HG03439 (cell line): Measurements from ENCODE around the gene MLLT3.
"Not testable (repeated sequence)": the region's sequence is repeated elsewhere in the genome, so short reads cannot be mapped to it uniquely, and the experiment has no call there.

Experiments
- ATAC-seq: cut with Tn5 transposase; IDR thresholded peaks from one replicate; pipeline ENCODE4 v1.9.1; 2021; ENCODE audit warnings: mild to moderate bottlenecking, moderate library complexity; ENCODE audit not compliant: unreplicated experiment

MLLT3 gene

DNA sequence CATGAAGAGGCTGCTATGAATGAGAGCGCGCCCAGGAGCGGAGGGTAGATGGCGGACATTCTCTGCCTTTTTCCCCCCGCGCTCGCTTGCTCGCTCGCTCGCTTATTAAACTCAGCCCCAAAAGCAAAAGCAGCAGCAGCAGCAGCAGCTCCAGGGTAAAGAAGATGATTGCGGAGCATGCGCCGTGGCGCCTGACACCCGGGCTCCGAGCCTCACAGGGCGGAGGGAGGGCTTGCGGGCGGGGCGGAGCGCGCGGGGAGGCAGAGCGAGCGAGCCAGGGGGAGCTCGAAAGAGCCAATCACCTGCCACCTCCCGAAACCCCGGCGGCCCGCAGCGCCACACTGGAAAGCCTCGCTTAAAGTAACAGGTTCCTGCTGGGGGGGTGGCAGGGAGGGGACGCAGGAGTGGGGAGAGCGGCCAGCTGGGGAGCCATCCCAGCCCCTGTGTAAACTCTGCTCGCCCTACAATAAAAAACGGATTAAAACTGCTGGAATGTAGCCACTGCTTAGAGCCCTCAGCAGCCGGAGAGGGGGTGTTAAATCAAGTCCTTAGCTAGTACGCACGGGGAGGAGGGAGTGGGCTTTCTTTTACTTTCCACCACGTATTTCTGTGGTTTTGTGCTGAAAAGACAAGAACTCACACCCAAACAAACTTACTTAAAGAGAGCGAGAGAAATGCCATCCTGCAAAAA is at the start of gene MLLT3:
TSS of gene MLLT3 (minus strand) at position 170 of the 691 bp plus-strand sequence.
- ATAC-seq, result peak; percentile 81

DNA sequence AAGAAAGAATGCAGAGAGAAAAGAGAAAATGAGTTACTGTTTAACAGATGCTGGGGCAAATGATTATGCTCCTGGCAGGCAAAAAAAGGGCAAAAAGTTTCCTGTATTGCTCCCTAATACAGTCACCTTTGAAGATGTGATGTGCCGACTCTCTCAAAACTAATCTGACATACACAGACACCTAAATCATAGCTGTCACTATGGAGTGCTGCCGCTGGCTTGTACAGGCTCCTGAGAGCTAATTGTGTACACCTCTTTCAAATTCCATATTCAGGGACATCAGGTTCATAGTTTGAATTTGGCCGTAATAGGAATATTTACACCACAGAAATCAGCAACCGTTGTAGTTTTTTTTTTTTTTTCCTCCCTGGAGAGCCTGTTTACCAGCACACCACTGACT is 49.3 kb upstream of the MLLT3 start:
- ATAC-seq, result no peak

DNA sequence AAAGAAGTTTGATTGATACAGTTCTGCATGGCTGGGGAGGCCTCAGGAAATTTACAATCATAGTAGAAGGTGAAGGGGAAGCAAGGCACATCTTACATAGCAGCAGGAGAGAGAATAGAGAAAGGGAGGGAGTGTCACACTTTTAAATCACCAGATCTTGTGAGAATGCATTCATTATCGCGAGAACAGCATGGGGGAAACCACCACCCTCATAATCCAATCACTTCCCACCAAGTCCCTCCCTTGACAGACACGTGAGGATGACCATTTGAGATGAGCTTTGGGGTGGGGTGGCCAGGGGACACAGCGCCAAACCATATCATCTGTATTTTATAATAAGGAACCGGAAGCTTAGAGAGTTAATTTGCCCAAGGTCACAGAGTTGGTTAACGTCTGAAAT is 48.1 kb upstream of the MLLT3 start:
- ATAC-seq, result no peak

DNA sequence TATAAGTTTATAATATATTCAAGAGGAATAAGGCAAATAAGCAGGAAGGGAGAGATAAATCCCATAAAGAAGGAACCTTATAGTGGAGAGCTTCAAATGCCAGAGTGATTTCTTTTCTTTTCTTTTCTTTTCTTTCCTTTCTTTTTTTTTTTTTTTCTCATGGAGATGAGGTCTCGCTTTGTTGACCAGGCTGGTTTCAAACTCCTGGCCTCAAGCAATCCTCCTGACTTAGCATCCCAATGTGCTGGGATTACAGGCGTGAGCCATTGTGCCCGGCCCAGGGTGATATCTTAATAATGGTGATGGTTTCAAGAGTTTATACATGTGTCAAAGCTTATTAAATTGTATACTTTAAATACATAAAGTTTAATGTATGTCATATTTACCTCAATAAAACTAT is 42.2 kb upstream of the MLLT3 start:
- ATAC-seq, result no peak

DNA sequence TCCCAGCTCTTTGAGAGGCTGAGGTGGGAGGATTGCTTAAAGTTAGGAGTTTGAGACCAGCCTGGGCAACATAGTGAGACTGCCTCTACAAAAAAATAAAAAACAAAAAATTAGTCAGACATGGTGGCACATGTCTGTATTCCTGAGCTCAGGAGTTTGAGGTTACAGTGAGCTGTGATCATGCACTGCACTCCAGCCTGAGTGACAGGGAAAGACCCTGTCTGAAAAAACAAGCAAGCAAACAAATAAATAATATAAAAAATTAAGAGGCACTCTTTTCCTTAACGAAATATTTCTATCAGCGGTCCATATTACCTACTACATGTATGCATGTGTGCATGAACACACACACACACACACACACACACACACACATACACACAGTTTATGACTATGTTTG is 40.8 kb upstream of the MLLT3 start:
- ATAC-seq, result no peak

DNA sequence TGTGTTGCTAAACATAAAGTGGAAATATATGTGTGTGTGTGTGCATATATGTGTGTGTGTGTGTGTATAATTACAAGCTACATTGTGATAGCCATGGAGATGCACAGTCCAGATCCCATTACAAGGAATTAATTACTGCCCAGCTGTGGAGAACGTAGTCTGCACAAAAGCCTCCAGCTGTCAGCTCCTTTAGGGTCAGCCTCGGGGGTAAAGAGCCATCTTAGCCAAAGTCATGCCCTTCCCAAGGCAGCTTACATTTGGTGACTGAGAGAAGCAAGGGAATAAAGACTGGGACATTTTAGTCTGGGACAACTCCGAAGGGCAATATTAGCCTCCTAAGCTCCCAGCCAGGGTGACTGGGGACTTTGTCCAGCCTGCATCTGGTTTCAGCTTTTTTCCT is 39.9 kb upstream of the MLLT3 start:
- no peak for ATAC-seq

DNA sequence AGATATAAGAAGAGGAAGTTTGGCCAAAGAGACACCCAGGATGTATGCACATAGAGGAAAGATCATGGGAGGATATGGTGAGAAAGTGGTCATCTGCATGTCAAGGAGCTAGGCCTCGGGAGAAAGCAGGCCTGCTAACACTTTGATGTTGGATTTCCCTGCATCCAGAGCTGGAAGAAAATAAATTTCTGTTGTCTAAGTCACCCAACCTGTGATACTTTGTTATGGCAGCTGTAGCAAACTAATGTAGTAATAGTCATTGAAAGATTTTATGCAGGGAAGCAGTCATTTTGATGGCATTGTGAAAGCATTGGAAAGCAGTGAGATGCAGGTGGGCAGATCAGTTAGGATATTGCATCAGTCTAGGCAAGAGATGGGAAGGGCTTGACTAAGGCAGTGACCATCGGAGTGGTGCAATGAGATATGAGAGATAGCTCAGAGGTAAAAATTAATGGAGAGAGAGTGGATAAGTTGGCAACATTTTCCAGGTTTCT is 37.2 kb upstream of the MLLT3 start:
- ATAC-seq, result no peak

DNA sequence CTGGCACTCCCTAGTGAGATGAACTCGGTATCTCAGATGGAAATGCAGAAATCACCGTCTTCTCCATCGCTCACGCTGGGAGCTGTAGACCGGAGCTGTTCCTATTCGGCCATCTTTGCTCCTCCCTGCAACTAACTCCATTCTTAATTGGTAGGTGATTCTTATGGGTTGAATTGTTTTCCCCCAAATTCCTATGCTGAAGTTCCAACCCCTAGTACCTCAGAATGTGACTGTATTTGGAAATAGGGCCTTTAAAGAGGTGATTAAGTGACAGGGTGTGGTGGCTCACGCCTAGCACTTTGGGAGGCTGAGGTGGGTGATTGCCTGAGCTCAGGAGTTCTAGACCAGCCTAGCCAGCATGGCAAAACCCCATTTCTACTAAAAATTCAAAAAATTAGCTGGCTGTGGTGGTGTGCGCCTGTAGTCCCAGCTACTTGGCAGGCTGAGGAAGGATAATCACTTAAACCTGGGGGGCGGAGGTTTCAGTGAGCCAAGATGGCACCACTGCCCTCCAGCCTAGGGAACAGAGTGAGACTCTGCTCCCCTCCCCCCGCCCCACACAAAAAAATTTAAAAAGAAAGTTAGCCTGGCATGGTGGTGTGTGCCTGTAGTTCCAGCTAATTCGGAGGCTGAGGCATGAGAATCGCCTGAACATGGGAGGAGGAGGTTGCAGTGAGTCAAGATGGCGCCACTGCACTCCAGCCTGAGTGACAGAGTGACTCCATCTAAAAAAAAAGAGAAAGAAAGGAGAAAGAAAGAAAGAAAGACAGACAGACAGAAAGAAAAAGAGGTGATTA is 36.6 kb upstream of the MLLT3 start:
- no peak for ATAC-seq

DNA sequence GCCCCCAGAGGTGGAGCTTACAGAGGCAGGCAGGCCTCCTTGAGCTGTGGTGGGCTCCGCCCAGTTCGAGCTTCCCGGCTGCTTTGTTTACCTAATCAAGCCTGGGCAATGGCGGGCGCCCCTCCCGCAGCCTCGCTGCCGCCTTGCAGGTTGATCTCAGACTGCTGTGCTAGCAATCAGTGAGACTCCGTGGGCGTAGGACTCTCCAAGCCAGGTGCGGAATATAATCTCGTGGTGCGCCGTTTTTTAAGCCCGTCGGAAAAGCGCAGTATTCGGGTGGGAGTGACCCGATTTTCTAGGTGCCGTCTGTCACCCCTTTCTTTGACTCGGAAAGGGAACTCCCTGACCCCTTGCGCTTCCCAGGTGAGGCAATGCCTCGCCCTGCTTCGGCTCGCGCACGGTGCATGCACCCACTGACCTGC is 36.0 kb upstream of the MLLT3 start:
- not testable (repeated sequence) for ATAC-seq

DNA sequence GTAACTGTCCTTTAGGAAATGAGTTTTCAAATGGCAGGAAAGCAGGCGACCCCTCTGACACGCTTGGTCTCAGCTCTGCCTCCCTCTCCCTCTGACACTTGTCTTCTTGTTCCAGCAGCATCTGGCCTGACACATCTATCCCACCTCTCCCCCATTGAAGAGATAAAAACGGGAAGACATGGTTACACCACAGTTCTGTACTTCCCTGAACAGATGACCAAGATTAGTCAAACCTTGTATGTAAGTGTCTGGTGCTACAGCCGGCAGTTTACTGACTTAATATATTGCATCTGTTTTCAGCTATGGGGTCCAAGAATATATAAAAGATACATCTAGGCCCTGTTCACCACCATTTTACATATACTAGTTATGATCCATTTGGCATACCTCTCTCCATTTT is 29.6 kb upstream of the MLLT3 start:
- no peak for ATAC-seq

DNA sequence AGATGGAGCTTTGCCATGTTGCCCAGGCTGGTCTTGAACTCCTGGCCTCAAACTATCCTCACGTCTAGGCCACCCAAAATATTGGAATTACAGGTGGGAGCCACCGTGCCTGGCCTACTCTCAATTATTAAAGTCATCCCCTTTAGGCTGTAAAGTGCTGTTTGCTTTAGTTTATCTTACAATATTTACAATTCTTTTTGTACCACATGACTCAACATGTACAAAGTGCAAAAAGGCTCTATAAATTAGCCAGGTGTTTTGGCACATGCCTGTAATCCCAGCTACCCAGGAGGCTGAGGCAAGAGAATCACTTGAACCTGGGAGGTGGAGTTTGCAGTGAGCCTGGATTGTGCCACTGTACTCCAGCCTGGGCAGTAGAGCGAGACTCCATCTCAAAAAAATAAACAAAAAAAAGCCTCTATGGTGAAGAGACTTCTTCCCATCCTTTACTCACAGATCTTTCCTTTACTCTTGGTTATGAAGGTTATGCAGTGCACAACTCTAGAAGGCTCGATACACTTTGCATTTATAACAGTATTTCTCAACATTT is 28.5 kb upstream of the MLLT3 start:
- ATAC-seq, result no peak

DNA sequence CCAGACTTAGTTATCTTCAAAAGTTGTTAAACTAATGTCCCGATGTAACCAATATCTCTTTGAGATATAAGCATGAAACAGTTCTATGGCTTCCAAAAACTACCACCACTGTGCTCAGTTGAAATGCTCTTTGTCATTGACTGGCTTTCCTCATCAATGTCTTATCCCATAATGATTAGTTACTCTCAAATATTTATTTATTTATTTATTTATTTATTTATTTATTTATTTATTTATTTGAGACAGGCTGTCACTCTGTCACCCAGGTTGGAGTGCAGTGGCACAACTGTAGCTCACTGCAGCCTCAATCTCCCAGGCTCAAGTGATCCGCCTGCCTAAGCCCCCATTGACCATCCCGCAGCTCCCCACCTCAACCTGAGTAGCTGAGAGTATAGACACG is 28.0 kb upstream of the MLLT3 start:
- no peak for ATAC-seq

DNA sequence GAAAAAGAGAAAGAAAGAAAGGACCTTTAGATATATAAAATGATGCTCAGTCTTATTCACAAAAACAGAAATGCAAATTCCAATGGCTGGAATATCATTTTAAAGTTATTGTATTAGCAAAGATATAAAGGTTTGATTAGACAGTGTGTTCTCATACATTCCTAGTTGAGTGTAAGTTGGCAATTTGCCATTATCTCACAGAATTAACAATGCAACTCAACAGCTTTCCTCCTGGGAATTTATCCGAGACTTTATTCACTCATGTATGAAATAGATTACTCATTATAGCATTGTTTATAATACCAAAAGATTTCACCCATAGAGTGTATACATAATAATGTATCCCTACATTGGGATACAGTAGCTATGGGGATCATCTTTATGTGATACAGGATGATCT is 27.1 kb upstream of the MLLT3 start:
- no peak for ATAC-seq

DNA sequence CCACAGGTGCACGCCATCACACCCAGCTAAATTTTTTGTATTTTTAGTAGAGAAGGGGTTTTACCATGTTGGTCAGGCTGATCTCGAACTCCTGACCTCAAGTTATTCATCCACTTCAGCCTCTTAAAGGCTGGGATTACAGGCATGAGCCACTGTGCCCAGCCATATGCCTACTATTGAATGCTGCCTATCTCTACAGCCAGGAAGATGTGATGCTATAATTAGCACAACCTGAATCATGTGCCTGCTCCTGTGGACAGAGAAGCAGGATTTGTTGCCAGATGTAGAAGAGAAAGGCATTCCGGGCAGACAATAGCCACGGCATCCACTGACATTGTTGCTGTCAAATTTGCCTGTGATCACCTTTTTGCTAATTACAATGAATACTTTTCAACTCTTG is 24.4 kb upstream of the MLLT3 start:
- ATAC-seq, result no peak

DNA sequence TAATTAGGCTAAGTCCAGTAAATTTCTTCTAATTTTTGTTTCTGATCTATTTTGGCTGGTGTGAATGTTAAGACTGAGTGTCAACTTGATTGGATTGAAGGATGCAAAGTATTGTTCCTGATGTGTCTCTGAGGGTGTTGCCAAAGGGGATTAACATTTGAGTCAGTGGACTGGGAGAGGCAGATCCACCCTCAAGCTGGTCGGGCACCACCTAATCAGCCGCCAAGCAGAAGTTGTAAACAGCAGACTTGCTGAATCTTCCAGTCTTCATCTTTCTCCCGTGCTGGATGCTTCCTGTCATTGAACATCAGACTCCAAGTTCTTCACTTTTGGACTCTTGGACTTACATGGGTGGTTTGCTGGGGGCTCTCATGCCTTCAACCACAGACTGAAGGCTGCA is 21.4 kb upstream of the MLLT3 start:
- no peak for ATAC-seq

DNA sequence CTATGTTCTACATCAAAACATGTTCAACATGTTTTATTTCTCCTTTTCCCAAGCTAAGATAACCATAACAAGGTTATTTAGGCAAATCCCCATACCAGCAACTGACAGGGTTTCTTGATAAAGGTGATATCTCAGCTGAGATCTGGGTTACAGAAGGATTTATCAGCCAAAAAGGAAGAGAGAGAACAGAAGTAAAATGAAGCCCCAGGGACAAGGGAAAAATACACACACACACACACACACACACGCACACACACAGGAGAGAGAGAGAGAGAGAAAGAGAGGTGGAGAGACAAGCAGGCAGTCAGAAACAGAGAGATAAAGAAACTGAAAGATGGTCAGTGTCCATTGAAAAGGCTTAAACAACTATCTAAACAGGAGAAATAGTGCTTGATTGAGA is 19.7 kb upstream of the MLLT3 start:
- ATAC-seq, result no peak

DNA sequence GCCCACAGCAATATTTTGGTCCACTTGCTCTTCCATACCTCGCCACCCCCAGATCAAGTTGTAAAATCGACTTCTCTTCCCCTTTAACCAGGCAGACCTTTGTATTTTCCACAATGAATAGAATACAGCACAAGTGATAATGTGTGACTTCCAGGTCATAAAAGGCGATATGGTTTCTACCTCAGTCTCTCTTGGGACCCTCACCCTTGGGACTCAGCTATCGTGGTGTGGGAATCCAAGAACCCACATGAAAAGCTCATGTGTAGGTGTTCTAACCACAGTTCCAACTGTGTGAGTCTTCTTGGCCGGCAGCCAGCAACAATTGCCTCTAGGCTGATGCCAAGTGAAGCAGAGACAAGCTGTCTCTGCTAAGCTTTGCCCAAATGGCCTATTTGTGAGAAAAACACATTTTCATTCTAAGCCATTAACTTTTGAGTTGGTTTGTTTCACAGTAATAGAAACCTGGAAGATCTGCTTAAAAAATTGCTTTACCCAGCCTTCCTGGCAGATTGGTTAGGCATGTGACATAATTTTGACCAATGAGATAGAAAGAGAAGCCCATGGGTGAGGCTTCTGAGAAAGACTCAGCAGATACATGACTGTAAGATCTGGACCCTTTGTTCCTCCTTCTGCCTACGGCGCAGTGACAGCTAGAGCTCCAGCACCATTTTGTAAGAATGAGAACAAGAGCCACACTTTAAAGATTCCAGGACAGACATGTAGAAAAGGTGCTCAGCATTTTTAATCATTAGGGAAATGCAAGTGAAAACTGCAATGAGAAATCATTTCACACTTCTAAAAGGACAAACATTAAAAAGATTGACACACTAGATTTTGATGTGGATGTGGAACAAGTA is 18.3 kb upstream of the MLLT3 start:
- peak; percentile 89 for ATAC-seq

DNA sequence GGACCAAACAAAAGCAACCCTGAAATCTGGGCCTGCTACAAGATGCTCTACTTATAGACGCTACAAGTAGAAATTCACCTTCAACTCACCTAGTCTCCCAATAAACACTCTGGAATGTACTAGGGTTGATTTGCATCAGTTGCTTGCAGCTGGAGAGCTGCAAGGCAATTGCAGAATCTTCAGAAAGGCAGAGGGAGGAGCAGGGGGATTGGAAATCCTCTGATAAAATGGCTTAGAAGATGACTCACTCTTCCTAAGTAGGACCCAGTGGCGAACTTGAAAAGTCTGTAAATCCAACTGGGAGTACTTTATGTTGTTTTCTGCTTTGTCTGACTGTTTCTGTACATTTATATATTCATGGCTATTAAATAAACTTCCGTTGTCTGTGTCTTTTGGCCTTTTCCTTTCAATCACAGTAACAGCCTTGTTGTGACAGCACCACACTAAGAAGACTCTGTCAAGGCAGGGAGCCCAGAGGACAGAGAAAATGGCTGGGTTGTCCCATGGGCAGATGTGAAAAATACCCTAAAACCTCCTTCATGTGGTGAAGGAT is 14.7 kb upstream of the MLLT3 start:
- no peak for ATAC-seq

DNA sequence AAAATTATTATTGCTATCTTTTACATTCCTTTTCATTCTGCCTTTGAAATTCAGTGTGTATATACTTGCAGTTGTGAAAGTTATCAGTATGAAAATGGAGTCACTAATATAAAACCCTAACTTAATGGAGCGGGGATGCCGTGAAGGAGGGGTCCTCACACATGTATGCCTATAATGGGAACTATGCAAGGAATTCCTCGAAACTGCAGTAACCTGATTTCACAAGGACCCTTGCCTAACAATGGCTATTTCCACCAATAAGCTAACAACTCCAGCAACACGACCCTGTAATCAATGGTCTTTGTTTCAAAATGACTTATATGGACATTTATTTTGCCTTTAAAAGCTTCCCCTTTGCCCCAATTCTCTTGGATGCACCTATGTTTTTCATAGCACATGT is 12.6 kb upstream of the MLLT3 start:
- no peak for ATAC-seq

DNA sequence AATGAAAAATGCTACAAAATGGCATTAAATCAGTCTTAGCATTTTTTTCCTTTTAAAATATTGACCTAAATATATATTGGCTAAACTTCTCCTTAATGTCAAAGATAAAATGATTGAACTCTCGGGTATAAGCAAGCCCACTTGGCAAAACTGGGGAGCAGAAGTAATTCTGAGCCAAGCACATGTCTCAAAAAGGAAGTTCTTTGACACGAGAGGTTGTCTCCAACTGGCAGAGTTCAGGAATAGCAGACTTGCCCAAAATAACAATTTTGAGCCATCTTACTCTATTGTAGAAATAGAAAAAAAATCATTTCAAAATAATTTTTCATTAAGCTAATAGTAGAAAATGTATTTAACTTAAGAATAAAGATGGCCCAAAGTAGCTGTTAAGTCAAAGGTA is 10.4 kb upstream of the MLLT3 start:
- no peak for ATAC-seq
